Measurements from ENCODE around the gene RNU4-1.
A peak's percentile ranks its signal among the peaks of the same experiment; 100 is the strongest.

The RNU4-1 gene

GRCh38 chr12:120264904-120265472 is 28.0 kb downstream of the RNU4-1 start:
- Histone ChIP-seq H3K36me3 (ENCODE audit: insufficient read depth, low read length) (no peaks in the 10 kb centered on the region), H3K4me3 (ENCODE audit: low read depth in 1 of 2, low read length in 2 of 2) (peak overlapping the region; percentile 54 to 76; a peak in 3 of 4 replicates), H3K79me2 (ENCODE audit: insufficient read depth, low read length) (peaks cover 7% of the 10 kb centered on the region), H3K4me2 (ENCODE audit: insufficient read depth, low read length) (peak overlapping the region; percentile 89), H4K20me1 (ENCODE audit: insufficient read depth, low read length) (peaks cover 10% of the 10 kb centered on the region; the same call in 1 of the 2 replicates), H3K9me3 (ENCODE audit: insufficient read depth, low read length, severe bottlenecking) (no peaks in the 10 kb centered on the region), H2AFZ (ENCODE audit: low read depth, low read length) (peak overlapping the region; percentile 89), H3K9ac (ENCODE audit: low read depth, low read length) (peak overlapping the region; percentile 84), H3K27me3 (ENCODE audit: insufficient read depth, low read length, poor library complexity) (no peaks in the 10 kb centered on the region), H3K4me1 (ENCODE audit: insufficient read depth, low read length) (peaks cover 17% of the 10 kb centered on the region), H3K27ac (ENCODE audit: low read length) (peak overlapping the region; percentile 25; the same call in 1 of the 2 replicates)
- ATAC-seq (ENCODE audit: insufficient read depth, low read depth) (peak; percentile 32; the same call in 2 of the 3 replicates), DNase-seq (no peak)
- TF ChIP-seq CTCF (IDR thresholded peaks at IDR 0.05; ENCODE audit: borderline replicate concordance, extremely low read depth, low read length, poor library complexity, severe bottlenecking) (no peak), EZH2 (IDR thresholded peaks at IDR 0.05; ENCODE audit: borderline replicate concordance, low read depth, low read length, severe bottlenecking) (no peak)

- Histone ChIP-seq H3K27ac (ENCODE audit: low read length) (no peak overlapping the region; the same call in 1 of the 2 replicates), H3K79me2 (ENCODE audit: insufficient read depth, low read length) (peaks cover 7% of the 10 kb centered on the region), H4K20me1 (ENCODE audit: insufficient read depth, low read length) (peaks cover 10% of the 10 kb centered on the region; the same call in 1 of the 2 replicates), H3K4me2 (ENCODE audit: insufficient read depth, low read length) (peak overlapping the region; percentile 89), H3K27me3 (ENCODE audit: insufficient read depth, low read length, poor library complexity) (no peaks in the 10 kb centered on the region), H3K4me1 (ENCODE audit: insufficient read depth, low read length) (peaks cover 17% of the 10 kb centered on the region), H3K4me3 (ENCODE audit: low read depth in 1 of 2, low read length in 2 of 2) (peak overlapping the region; percentile 54 to 76; a peak in 3 of 4 replicates), H3K9ac (ENCODE audit: low read depth, low read length) (peak overlapping the region; percentile 84), H2AFZ (ENCODE audit: low read depth, low read length) (no peak overlapping the region), H3K9me3 (ENCODE audit: insufficient read depth, low read length, severe bottlenecking) (no peaks in the 10 kb centered on the region), H3K36me3 (ENCODE audit: insufficient read depth, low read length) (no peaks in the 10 kb centered on the region)
- ATAC-seq (ENCODE audit: insufficient read depth, low read depth) (no peak), DNase-seq (no peak)
- no peak for TF ChIP-seq EZH2 (IDR thresholded peaks at IDR 0.05; ENCODE audit: borderline replicate concordance, low read depth, low read length, severe bottlenecking)
- no peak for TF ChIP-seq CTCF (IDR thresholded peaks at IDR 0.05; ENCODE audit: borderline replicate concordance, extremely low read depth, low read length, poor library complexity, severe bottlenecking)
Observed at GRCh38 chr12:120264086-120264903, 28.7 kb downstream of the RNU4-1 start.

- H3K27ac ChIP-seq (ENCODE audit: low read length): no peak overlapping the region
- H3K9me3 ChIP-seq (ENCODE audit: insufficient read depth, low read length, severe bottlenecking): no peaks in the 10 kb centered on the region
- ATAC-seq (ENCODE audit: insufficient read depth, low read depth): no peak
- no peaks in the 10 kb centered on the region for H3K36me3 ChIP-seq (ENCODE audit: insufficient read depth, low read length)
- no peak overlapping the region for H2AFZ ChIP-seq (ENCODE audit: low read depth, low read length)
- peak overlapping the region; percentile 89; the same call in 1 of the 2 replicates for H3K4me2 ChIP-seq (ENCODE audit: insufficient read depth, low read length)
- H3K4me1 ChIP-seq (ENCODE audit: insufficient read depth, low read length): peaks cover 17% of the 10 kb centered on the region
- H3K4me3 ChIP-seq (ENCODE audit: low read depth in 1 of 2, low read length in 2 of 2): no peak overlapping the region
- no peak for TF ChIP-seq CTCF (IDR thresholded peaks at IDR 0.05; ENCODE audit: borderline replicate concordance, extremely low read depth, low read length, poor library complexity, severe bottlenecking)
- peaks cover 10% of the 10 kb centered on the region; the same call in 1 of the 2 replicates for H4K20me1 ChIP-seq (ENCODE audit: insufficient read depth, low read length)
- no peak overlapping the region for H3K9ac ChIP-seq (ENCODE audit: low read depth, low read length)
- DNase-seq: no peak
- no peaks in the 10 kb centered on the region for H3K27me3 ChIP-seq (ENCODE audit: insufficient read depth, low read length, poor library complexity)
- H3K79me2 ChIP-seq (ENCODE audit: insufficient read depth, low read length): peaks cover 7% of the 10 kb centered on the region
Observed at GRCh38 chr12:120263748-120264085, 29.3 kb downstream of the RNU4-1 start.
